Panc1 (cell line): ENCODE data around the gene SMTN. TPM values are rescaled to one million over a fixed set of nuclear protein-coding genes. Genes with fewer than 3 reads are reported as not detected.

ENCODE experiments used
- ATAC-seq: fragments of 200-7000 bp; cut with Tn5 transposase; 2 replicates; pipeline ENCODE4 v1.9.1; 2020; ENCODE audit warnings: mild to moderate bottlenecking, moderate library complexity
- BruUV-seq: library from RNA; stranded (reverse); fragments of 400-500 nt; replicated peaks from 2 replicates; lab custom pipeline; 2021; lab: Mats Ljungman, UMichigan
- CTCF ChIA-PET: fragments of 300-600 bp; sonication (Branson Sonifier 250); formaldehyde crosslinking; loops from one replicate; lab custom pipeline; 2022; ENCODE audit warnings: antibody characterized with exemption; lab: Charles Lee
- POLR2A ChIA-PET: fragments of 300-600 bp; sonication (Branson Sonifier 250); formaldehyde crosslinking; loops from one replicate; lab custom pipeline; 2022; ENCODE audit warnings: antibody characterized with exemption; lab: Charles Lee
- DNase-seq: peaks from one replicate; pipeline ENCODE4 v3.0.0-alpha.2; 2010; ENCODE audit warnings: low read depth, low spot score
- H3K27ac ChIP-seq: 2 replicates; pipeline ENCODE4 v1.5.1; 2011; ENCODE audit warnings: mild to moderate bottlenecking, low read length, inconsistent platforms
- H3K27me3 ChIP-seq: fragments of 200-500 bp; sonication (Bioruptor generic); 2 replicates; pipeline ENCODE4 v1.6.0; 2014; ENCODE audit warnings: low read length, inconsistent platforms; ENCODE audit not compliant: control insufficient read depth, insufficient read depth
- H3K36me3 ChIP-seq: fragments of 200-500 bp; sonication (Bioruptor generic); 2 replicates; pipeline ENCODE4 v1.5.1; 2014; ENCODE audit warnings: inconsistent platforms, mild to moderate bottlenecking, low read length, moderate library complexity; ENCODE audit not compliant: control insufficient read depth, insufficient read depth
- H3K4me1 ChIP-seq: 2 replicates; pipeline ENCODE4 v1.5.1; 2011; ENCODE audit warnings: inconsistent platforms, mild to moderate bottlenecking, low read length, moderate library complexity; ENCODE audit not compliant: control insufficient read depth, insufficient read depth
- H3K4me3 ChIP-seq, 2 experiments: 2 replicates each; pipeline ENCODE4 v1.5.1; 2011 to 2012; ENCODE audit warnings: low read depth in 2 of 2, low read length in 2 of 2, mild to moderate bottlenecking in 2 of 2, inconsistent platforms in 1 of 2, moderate library complexity in 1 of 2
- H3K9me3 ChIP-seq: fragments of 200-500 bp; sonication (Bioruptor generic); 2 replicates; pipeline ENCODE4 v1.5.1; 2014; ENCODE audit warnings: low read depth, mild to moderate bottlenecking, inconsistent platforms, low read length, moderate library complexity; ENCODE audit not compliant: control insufficient read depth, insufficient read depth
- POLR2AphosphoS5 ChIP-seq: IDR thresholded peaks from 2 replicates; pipeline ENCODE4 v1.6.1; 2012; ENCODE audit warnings: mild to moderate bottlenecking, low read depth, low read length, moderate library complexity
- REST ChIP-seq, 2 experiments: IDR thresholded peaks; 2 replicates each; pipeline ENCODE4 v1.6.1; 2011 to 2012; ENCODE audit warnings: low read depth in 2 of 2, control low read depth in 1 of 2, low read length in 1 of 2, mild to moderate bottlenecking in 1 of 2, moderate library complexity in 1 of 2; ENCODE audit not compliant: insufficient read depth in 1 of 2
- SIN3A ChIP-seq: IDR thresholded peaks from 2 replicates; pipeline ENCODE4 v1.6.1; 2012; ENCODE audit warnings: low read depth, mild to moderate bottlenecking, low read length, moderate library complexity, borderline replicate concordance; ENCODE audit not compliant: insufficient read depth
- TCF7L2 ChIP-seq: IDR thresholded peaks from 2 replicates; pipeline ENCODE4 v1.6.1; 2011; ENCODE audit warnings: mild to moderate bottlenecking, low read depth, low read length, inconsistent platforms
- in situ Hi-C: cut with HindIII; loops from 2 replicates; pipeline ENCODE4 v1.10.0; 2016; ENCODE audit warnings: low sequenced_read_pairs, low pct_unique_long_range_greater_than_20kb
- intact Hi-C: fragments of 100-400 bp; cut with micrococcal nuclease; formaldehyde crosslinking; loops from one replicate; pipeline ENCODE4 v1.10.0; 2022; ENCODE audit not compliant: unreplicated experiment
- total RNA-seq: library from RNA; stranded (reverse); gene quantifications from one replicate; pipeline ENCODE4 v1.2.1, GENCODE V29; 2021; ENCODE audit not compliant: unreplicated experiment
- TF ChIP-seq, protein P1 (sequence below): fragments of 450-650 bp; IDR thresholded peaks from 2 replicates; pipeline ENCODE4 v1.5.1; 2017; ENCODE audit warnings: mild to moderate bottlenecking

Gene SMTN
- total RNA-seq, 1 experiment from 2014 or later, result 71.7 TPM

DNA sequence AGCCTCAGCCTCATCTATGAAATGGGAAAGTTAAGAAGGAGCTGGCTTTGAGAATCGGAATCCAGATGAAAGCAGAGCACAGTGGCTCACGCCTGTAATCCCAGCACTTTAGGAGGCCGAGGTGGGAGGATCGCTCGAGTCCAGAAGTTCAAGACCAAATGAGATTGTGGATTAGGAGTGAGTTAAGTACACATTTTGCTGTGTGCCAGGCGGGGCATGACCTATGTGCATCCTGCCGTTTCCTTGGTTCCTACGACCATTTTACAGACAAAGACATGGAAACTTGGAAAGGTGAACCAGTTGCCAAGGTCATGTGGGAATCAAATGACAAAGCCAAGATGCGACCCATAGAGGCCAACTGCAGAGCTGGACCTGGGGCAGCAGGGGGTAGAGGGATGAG lies 55.0 kb downstream of the SMTN start:
- Histone ChIP-seq H3K27me3 (no peaks in the 10 kb centered on the region), H3K4me3 (no peak overlapping the region), H3K4me1 (no peaks in the 10 kb centered on the region), H3K36me3 (no peaks in the 10 kb centered on the region), H3K9me3 (no peaks in the 10 kb centered on the region), H3K27ac (no peak overlapping the region)
- TF ChIP-seq SIN3A, result no peak
- TF ChIP-seq POLR2AphosphoS5, result no peak
- no peak for TF ChIP-seq REST (IDR thresholded peaks at IDR 0.05; ENCODE audit: insufficient read depth in 1 of 2, low read depth in 2 of 2, low read length in 1 of 2)
- TF ChIP-seq, protein P1, sequence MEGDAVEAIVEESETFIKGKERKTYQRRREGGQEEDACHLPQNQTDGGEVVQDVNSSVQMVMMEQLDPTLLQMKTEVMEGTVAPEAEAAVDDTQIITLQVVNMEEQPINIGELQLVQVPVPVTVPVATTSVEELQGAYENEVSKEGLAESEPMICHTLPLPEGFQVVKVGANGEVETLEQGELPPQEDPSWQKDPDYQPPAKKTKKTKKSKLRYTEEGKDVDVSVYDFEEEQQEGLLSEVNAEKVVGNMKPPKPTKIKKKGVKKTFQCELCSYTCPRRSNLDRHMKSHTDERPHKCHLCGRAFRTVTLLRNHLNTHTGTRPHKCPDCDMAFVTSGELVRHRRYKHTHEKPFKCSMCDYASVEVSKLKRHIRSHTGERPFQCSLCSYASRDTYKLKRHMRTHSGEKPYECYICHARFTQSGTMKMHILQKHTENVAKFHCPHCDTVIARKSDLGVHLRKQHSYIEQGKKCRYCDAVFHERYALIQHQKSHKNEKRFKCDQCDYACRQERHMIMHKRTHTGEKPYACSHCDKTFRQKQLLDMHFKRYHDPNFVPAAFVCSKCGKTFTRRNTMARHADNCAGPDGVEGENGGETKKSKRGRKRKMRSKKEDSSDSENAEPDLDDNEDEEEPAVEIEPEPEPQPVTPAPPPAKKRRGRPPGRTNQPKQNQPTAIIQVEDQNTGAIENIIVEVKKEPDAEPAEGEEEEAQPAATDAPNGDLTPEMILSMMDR, result no peak
- no peak for TF ChIP-seq TCF7L2
- ChIA-PET CTCF (no interaction called here), POLR2A (no interaction called here)
- DNase-seq (no peak), ATAC-seq (no peak)
- no TSS peak for BruUV-seq
- in situ Hi-C loops (no loop called here), intact Hi-C loops (no loop called here)

DNA sequence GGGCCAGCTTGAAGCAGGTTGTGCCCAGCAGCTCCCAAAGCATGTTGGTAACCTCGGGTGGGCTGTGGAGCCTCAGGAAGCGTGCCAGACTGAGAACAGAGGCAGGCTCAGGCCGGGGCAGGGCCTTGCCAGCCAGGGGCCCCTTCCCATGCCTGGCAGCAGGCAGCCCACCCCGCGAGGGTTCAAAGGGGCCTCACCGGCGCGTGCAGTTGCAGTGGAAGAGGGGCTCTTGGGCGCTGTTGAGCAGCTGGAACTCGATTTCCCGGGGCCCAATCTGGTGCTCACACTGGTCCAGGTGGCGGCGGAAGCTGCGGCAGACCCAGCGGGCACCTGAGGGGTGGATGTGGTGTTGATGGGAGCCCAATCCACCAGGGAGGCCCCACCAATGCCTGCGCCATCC lies 55.6 kb downstream of the SMTN start:
- in situ Hi-C loops, result no loop called here
- intact Hi-C loops, result no loop called here
- DNase-seq (no peak), ATAC-seq (no peak)
- BruUV-seq, result no TSS peak
- Histone ChIP-seq H3K27ac (no peak overlapping the region), H3K36me3 (no peaks in the 10 kb centered on the region), H3K9me3 (no peaks in the 10 kb centered on the region), H3K4me1 (no peaks in the 10 kb centered on the region), H3K27me3 (no peaks in the 10 kb centered on the region), H3K4me3 (no peak overlapping the region)
- ChIA-PET CTCF (no interaction called here), POLR2A (no interaction called here)
- TF ChIP-seq, protein P1, result no peak

DNA sequence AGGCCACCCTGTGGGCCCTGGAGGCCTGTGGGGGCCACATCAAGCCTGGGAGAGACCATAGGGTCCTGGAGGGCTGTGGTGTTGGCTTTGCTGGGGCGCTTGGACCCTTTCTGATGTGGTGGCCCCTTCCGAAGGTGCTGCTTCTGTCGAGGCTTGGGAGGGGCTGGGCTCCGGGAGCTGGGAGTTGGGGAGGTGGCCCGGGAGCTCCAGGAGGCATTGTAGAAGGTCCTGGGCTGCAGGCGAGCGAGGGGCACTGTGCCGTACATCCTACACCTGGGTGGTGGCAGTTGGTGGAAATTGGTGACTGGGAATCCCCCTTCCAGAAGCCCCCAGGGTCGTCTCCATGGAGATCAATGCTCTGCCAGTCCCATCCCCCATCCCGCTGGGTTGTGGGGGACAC lies 56.6 kb downstream of the SMTN start:
- H3K4me1 ChIP-seq, result no peaks in the 10 kb centered on the region
- no peaks in the 10 kb centered on the region for H3K9me3 ChIP-seq
- BruUV-seq, result no TSS peak
- in situ Hi-C loops (no loop called here), intact Hi-C loops (no loop called here)
- DNase-seq, result no peak
- H3K4me3 ChIP-seq, result no peak overlapping the region
- TF ChIP-seq POLR2AphosphoS5 (no peak), TCF7L2 (no peak), SIN3A (no peak), REST (IDR thresholded peaks at IDR 0.05; ENCODE audit: insufficient read depth in 1 of 2, low read depth in 2 of 2, low read length in 1 of 2) (no peak)
- TF ChIP-seq, protein P1, result no peak
- ATAC-seq, result no peak
- H3K27me3 ChIP-seq, result no peaks in the 10 kb centered on the region
- POLR2A ChIA-PET, result no interaction called here
- H3K27ac ChIP-seq, result no peak overlapping the region
- H3K36me3 ChIP-seq, result no peaks in the 10 kb centered on the region
- CTCF ChIA-PET, result interaction anchor here (0.6 to 1.1 kb wide), 2 partner anchors 30 to 833 kb away, joined by 3 read pairs; partner anchors contain the start of gene SELENOM
